Keratinocyte (primary cell): ENCODE measurements around the gene RTP2.

ENCODE experiments used
- EZH2 ChIP-seq: IDR thresholded peaks from one replicate; pipeline ENCODE4 v1.6.1; 2012; ENCODE audit warnings: inconsistent platforms, mild to moderate bottlenecking, low read length, moderate library complexity
- TF ChIP-seq, protein P1 (sequence below), 3 experiments: IDR thresholded peaks in 1 of 3; conservative IDR thresholded peaks in 1 of 3; optimal IDR thresholded peaks in 1 of 3; 2 replicates in 2 of 3; 3 replicates in 1 of 3; pipeline versions ENCODE3 to v1.5.1; 2011; ENCODE audit warnings: low read length in 3 of 3, mild to moderate bottlenecking in 3 of 3, moderate library complexity in 2 of 3, control low read depth in 1 of 3, inconsistent platforms in 1 of 3; ENCODE audit not compliant: insufficient read depth in 2 of 3; ENCODE audit errors: extremely low read depth in 1 of 3

DNA sequence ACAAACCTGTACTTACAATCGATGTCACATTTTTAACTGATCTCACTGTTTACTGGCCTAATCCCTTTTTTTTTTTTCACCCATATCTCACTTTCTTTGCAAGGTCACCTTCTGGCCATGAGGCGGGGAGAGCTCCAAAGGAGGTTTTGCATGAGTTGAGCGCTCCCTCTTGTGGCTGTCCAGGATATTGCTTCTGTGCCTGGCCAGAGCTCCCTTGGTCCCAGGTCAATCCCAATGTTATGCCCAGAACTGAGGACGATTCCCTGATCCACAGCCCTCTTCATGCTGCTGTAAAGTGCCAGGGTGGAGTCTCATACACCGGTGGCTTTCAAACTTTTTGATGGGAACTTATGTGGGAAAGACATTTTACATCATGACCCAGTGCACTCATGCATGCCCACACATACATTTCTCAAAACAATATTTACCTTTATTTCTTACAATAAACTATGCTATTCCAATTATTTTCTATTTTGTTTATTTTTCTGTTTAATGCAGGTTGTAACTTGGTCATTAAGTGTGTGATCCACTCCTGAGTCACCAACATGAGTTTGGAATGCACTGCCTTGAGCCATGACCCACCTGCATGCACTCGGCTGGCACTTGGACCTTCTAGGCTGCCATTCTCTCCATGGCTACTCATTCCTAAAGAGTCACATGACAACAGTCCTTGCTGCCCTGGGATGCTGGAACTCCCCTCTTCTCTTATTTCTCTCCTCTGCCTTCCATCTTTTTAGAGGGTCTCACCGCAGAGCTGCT is 22.5 kb downstream of the RTP2 start:
- TF ChIP-seq EZH2 = no peak
- TF ChIP-seq, protein P1, sequence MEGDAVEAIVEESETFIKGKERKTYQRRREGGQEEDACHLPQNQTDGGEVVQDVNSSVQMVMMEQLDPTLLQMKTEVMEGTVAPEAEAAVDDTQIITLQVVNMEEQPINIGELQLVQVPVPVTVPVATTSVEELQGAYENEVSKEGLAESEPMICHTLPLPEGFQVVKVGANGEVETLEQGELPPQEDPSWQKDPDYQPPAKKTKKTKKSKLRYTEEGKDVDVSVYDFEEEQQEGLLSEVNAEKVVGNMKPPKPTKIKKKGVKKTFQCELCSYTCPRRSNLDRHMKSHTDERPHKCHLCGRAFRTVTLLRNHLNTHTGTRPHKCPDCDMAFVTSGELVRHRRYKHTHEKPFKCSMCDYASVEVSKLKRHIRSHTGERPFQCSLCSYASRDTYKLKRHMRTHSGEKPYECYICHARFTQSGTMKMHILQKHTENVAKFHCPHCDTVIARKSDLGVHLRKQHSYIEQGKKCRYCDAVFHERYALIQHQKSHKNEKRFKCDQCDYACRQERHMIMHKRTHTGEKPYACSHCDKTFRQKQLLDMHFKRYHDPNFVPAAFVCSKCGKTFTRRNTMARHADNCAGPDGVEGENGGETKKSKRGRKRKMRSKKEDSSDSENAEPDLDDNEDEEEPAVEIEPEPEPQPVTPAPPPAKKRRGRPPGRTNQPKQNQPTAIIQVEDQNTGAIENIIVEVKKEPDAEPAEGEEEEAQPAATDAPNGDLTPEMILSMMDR (optimal IDR thresholded peaks at IDR 0.05 in 1 of 3, IDR thresholded peaks at IDR 0.05 in 1 of 3, conservative IDR thresholded peaks at IDR 0.05 in 1 of 3; ENCODE audit: extremely low read depth in 1 of 3, insufficient read depth in 2 of 3, low read length in 3 of 3) = peak; percentile 86 to 95 (median 91)
